HG03064 (cell line): ENCODE measurements around the gene PTPN13.

Source experiments
- ATAC-seq: cut with Tn5 transposase; IDR thresholded peaks from one replicate; pipeline ENCODE4 v1.9.1; 2021; ENCODE audit warnings: low read depth; ENCODE audit not compliant: unreplicated experiment

The PTPN13 gene

DNA sequence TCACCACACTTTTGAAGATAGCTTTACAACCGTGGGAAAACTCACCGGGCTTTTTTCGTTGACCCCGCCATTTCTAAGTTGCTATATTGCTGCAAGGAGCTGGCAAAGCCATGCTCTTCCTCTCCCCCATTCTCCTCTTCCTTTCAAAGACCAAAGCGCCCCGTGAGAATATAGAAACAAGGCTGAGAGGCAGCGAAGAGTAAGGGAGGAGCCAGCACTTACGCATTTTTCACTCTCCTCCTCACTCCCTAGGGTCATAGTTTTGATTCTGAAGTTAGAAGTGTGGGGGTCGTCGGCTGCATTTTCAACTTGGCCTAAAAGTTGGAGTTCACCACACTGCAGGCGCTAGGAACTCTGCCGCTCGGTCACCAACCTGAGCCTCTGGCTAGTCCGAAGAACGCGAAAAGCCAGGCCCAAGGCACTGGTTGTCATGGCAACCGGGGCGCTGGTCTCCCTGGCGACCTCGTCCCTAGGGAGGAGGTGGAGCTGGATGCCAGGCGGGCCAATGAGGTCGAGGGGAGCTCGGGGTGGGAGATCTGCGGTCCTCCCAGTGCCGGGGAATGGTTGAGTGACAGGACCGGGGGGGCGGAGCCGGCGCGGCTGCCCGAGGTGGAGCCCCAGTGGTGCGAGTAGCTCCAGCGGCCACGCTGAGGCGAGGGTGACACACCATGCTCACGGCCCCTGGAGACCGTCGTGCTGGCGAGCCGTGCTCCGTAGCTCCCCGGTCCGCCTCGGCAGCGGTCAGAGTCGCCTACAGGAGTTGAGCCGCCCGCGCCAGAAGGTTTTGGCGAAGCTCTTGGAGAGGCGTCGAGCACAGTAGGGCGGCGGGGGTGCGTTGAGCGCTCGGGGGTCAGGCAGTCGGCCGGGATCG, at the start of gene PTPN13:
Gene PTPN13, plus strand, starts transcription at position 628 of the 871 bp plus-strand sequence. CDS start 40,942 bp downstream, outside the sequence.
- peak; percentile 97 for ATAC-seq

DNA sequence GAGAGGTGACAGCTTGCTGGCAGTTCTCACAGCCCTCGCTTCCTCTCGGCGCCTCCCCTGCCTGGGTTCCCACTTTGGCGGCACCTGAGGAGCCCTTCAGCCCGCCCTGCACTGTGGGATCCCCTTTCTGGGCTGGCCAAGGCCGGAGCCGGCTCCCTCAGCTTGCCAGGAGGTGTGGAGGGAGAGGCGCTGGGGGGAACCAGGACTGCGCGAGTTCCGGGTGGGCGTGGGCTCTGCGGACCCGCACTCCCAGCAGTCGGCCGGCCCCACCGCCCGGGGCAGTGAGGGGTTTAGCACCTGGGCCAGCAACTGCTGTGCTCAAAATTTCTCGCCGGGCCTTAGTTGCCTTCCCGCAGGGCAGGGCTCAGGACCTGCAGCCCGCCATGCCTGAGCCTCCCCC, 47.0 kb upstream of the PTPN13 start:
- no peak for ATAC-seq

DNA sequence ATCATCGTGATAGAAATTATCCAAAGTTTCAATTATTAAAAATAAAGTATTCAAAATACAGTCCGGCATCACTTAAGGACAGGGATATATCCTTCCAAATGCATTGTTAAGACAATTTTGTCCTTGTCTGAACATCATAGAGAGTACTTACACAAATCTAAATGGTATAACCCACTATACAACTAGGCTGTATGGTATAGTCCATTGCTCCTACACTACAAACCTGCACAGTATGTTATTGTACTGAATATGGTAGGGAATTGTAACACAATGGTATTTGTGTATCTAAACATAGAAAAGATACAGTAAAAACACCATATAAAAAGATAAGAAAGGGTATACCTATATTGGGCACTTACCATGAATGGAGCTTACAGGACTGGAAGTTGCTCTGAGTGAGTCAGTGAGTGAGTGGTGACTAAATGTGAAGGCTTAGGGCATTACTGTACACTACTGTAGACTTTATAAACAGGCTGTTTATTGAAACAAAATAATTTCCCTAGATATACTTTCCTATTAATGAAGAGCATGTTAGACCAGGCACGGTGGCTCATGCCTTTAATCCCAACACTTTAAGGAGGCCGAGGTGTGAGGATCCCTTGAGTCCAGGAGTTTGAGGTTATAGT, 44.8 kb upstream of the PTPN13 start:
- no peak for ATAC-seq

GRCh38 chr4:86551387-86551786, 42.7 kb upstream of the PTPN13 start:
- ATAC-seq = no peak

GRCh38 chr4:86554646-86555045, 39.5 kb upstream of the PTPN13 start:
- ATAC-seq = no peak

DNA sequence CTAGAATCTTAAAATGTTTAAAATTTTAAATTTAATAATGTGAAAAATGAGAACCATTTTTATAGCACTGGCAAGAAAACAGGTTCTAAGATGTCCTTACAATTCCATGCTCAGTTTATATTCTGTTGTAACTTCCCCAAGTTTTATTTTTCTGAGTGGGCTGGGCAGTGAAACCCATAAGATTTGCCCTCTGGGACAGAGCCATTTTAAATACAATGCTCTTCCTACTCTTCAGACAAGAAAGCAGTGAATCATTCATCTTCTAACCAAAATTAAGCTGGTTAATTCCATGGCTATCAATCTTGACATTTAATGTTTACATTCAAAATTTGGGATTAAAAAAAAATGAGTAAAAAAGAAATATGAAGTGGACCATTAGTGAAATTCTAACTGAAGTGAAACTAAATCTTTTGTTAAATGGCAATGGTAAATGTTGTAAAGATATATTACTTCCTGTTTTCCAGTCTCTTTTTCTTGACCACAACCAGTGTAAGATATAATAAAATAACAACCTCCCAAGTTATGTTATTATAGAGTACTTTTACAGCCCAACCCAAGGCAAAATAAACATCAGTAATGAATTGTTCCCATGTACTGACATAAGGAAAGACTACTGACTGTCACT, 37.2 kb upstream of the PTPN13 start:
- ATAC-seq = no peak

DNA sequence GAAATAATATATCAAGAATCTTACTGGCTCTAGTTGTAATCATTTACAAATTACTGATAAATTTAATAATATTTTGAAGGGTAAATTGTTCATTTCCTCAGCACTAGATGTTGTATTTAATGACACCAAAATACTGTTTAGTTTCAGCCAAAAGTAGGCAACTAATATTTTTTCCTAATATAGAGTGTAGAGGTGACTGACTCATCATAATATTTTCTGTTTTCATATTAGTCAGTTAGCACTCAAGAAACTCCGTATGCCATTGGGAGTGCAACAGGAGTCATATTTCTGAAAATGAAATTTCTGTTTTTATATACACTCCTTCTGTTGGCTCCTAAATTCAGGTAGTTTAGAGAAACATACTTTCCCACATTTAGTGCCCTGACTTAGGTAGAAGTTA, 36.6 kb upstream of the PTPN13 start:
- peak; percentile 80 for ATAC-seq

DNA sequence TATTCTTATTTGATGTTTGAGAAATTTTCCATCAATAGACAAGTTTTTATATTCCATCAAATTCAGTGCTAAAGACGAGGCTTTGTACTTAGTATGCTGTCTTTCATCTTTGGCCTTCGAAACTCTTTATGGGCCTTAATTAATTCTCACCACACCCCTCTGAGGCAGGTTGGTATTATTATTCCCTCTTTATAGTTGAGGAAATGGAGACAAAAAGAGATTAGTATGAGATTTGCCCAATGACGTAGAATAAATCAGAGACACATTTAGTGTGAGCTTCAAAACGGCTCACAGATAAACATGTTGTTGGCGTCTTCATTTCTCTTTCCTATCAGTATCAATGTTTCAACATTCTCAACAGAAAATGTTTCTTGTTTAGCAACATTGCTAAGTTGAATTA, 35.9 kb upstream of the PTPN13 start:
- no peak for ATAC-seq

- ATAC-seq = no peak
Observed at GRCh38 chr4:86558797-86559196, 35.3 kb upstream of the PTPN13 start.

- ATAC-seq = no peak
Observed at GRCh38 chr4:86560447-86560846, 33.7 kb upstream of the PTPN13 start.

DNA sequence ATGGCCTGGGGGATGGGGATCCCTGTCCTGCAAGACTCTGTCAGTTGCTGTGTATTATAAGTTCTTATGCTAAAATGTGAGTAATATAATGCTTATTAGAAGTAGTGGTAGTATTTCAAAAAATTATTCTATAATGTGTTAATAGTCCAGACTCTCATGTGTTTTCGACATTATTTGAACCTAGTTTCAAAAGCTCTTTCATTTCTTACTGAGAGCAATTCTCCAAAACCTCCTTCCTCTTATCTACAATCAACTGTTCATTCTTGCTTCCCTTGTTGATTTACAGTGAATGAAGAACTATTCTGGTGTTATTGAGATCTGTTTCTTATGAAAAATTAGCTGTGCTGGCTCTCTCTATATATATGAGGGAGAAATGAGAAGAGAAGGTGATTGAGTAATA, 32.9 kb upstream of the PTPN13 start:
- no peak for ATAC-seq

GRCh38 chr4:86563416-86563815, 30.7 kb upstream of the PTPN13 start:
- ATAC-seq = no peak

DNA sequence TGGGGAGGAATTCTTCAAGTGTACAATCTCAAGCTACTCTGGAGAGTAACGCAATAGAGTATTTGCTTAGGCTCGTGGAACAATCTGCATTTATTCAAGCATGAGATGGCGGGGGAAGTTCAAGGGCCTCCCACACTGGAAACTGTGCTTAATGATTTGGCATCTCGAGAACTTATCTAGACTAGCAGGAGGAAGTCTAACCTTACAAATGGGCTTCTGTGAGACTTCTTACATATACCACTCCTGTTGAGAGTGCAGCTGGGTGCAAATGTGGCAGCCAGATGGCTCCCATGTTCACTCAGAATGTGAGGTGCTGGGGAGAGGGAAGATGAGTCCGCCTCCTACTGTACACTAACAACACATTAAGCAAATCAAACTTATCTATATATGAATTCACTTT, 29.3 kb upstream of the PTPN13 start:
- no peak for ATAC-seq

GRCh38 chr4:86565651-86566050, 28.5 kb upstream of the PTPN13 start:
- no peak for ATAC-seq

GRCh38 chr4:86569103-86569870, 24.8 kb upstream of the PTPN13 start:
- no peak for ATAC-seq

GRCh38 chr4:86579941-86580340, 14.2 kb upstream of the PTPN13 start:
- no peak for ATAC-seq

GRCh38 chr4:86582410-86582809, 11.7 kb upstream of the PTPN13 start:
- no peak for ATAC-seq

- ATAC-seq = no peak
Observed at GRCh38 chr4:86586160-86586572, 7.9 kb upstream of the PTPN13 start.

- ATAC-seq = no peak
Observed at GRCh38 chr4:86586626-86587380, 7.3 kb upstream of the PTPN13 start.
